ENCODE data around the gene RAET1E.

DNA sequence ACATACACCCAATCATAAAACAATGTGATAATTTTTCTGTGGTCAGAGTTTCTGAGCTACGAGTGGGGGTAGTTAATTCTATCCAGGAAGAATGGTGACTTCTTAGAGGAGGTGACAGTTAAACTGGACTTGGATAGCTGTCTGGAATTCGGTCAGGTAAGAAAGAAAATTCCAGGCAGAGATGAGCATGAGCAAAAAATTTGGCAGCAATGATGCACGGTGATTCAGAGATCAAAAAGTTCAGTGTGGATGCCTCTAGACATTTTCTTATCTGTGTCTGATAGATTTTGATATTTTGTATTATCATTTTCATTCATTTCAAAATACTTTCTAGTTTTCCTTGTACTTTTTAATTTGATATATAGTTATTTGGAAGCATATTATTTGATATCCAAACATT lies 12.0 kb downstream of the RAET1E start:
- TF ChIP-seq SP1 (IDR thresholded peaks at IDR 0.05) (no peak), CTBP1 (IDR thresholded peaks at IDR 0.05; ENCODE audit: borderline replicate concordance) (no peak), TARDBP (IDR thresholded peaks at IDR 0.05) (no peak), ARNT (IDR thresholded peaks at IDR 0.05) (no peak), BHLHE40 (IDR thresholded peaks at IDR 0.05; ENCODE audit: borderline replicate concordance) (no peak), ZNF384 (IDR thresholded peaks at IDR 0.05) (no peak), FOXM1 (IDR thresholded peaks at IDR 0.05; ENCODE audit: borderline replicate concordance) (no peak), LEF1 (IDR thresholded peaks at IDR 0.05; ENCODE audit: borderline replicate concordance) (no peak), SUZ12 (IDR thresholded peaks at IDR 0.05) (no peak), FOXK2 (IDR thresholded peaks at IDR 0.05) (no peak), ELF4 (IDR thresholded peaks at IDR 0.05) (no peak), L3MBTL2 (conservative IDR thresholded peaks at IDR 0.05) (no peak)
- TF ChIP-seq, protein P1, sequence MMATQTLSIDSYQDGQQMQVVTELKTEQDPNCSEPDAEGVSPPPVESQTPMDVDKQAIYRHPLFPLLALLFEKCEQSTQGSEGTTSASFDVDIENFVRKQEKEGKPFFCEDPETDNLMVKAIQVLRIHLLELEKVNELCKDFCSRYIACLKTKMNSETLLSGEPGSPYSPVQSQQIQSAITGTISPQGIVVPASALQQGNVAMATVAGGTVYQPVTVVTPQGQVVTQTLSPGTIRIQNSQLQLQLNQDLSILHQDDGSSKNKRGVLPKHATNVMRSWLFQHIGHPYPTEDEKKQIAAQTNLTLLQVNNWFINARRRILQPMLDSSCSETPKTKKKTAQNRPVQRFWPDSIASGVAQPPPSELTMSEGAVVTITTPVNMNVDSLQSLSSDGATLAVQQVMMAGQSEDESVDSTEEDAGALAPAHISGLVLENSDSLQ (IDR thresholded peaks at IDR 0.05): no peak

Data from HEK293T (cell line).